Endothelial cell (in vitro differentiated cells): ENCODE measurements around the gene IGF2. TPM values are rescaled to one million over a fixed set of nuclear protein-coding genes. Genes with fewer than 3 reads are reported as not detected.

ENCODE experiments used
- DNase-seq: peaks from one replicate; pipeline ENCODE4 v3.0.0; 2021; ENCODE audit warnings: low spot score
- H3K27ac Mint-ChIP-seq: one replicate; pipeline ENCODE4 v1.8.0; 2021; ENCODE audit warnings: mixed read lengths, inconsistent platforms; ENCODE audit not compliant: unreplicated experiment
- H3K27me3 Mint-ChIP-seq: one replicate; pipeline ENCODE4 v1.8.0; 2021; ENCODE audit warnings: mild to moderate bottlenecking, moderate library complexity, mixed read lengths, inconsistent platforms; ENCODE audit not compliant: unreplicated experiment
- H3K36me3 Mint-ChIP-seq: one replicate; pipeline ENCODE4 v1.8.0; 2021; ENCODE audit warnings: mild to moderate bottlenecking, low read depth, mixed read lengths, inconsistent platforms; ENCODE audit not compliant: unreplicated experiment
- H3K4me1 Mint-ChIP-seq: one replicate; pipeline ENCODE4 v1.8.0; 2021; ENCODE audit warnings: mild to moderate bottlenecking, mixed read lengths, inconsistent platforms; ENCODE audit not compliant: unreplicated experiment
- H3K4me3 Mint-ChIP-seq: one replicate; pipeline ENCODE4 v1.8.0; 2021; ENCODE audit warnings: mild to moderate bottlenecking, mixed read lengths, inconsistent platforms; ENCODE audit not compliant: unreplicated experiment
- H3K9me3 Mint-ChIP-seq: one replicate; pipeline ENCODE4 v1.8.0; 2021; ENCODE audit warnings: mixed read lengths, inconsistent platforms; ENCODE audit not compliant: unreplicated experiment
- total RNA-seq: library from RNA; stranded (reverse); fragmentation: NEBNext Ultra II Directional; extraction: Animal tissue kit (Norgen Biotek cat#: 25700); gene quantifications from one replicate; pipeline ENCODE4 v1.2.1, GENCODE V29; 2021; ENCODE audit not compliant: unreplicated experiment
- TF ChIP-seq, protein P1 (sequence below): fragments of 200-600 bp; sonication (generic); IDR thresholded peaks from one replicate; pipeline ENCODE4 v1.5.0; 2021; ENCODE audit warnings: antibody characterized with exemption; ENCODE audit not compliant: unreplicated experiment

IGF2 gene
- total RNA-seq, 1 donor from 2014 or later, result 2.1 TPM

DNA sequence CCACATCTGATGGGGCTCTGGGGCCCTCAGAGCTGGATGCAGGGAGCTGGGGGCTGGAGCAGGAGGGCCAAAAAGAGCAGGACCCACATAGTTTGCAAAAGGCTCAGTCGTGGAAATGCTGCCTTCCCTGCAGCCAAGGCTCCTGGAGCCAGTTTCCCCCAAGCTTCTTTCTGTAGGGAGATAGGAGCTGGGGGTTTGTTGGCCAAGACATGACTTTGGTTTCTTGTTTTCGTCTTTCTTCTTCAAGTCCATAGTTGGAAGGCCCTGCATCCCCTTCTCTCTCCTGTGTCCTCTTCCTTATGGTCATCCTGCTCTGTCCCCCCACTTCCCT lies 36.3 kb downstream of the IGF2 start:
- no peaks in the 10 kb centered on the region for H3K9me3 Mint-ChIP-seq
- H3K27me3 Mint-ChIP-seq, result peaks cover 14% of the 10 kb centered on the region
- H3K4me3 Mint-ChIP-seq, result no peak overlapping the region
- TF ChIP-seq, protein P1, sequence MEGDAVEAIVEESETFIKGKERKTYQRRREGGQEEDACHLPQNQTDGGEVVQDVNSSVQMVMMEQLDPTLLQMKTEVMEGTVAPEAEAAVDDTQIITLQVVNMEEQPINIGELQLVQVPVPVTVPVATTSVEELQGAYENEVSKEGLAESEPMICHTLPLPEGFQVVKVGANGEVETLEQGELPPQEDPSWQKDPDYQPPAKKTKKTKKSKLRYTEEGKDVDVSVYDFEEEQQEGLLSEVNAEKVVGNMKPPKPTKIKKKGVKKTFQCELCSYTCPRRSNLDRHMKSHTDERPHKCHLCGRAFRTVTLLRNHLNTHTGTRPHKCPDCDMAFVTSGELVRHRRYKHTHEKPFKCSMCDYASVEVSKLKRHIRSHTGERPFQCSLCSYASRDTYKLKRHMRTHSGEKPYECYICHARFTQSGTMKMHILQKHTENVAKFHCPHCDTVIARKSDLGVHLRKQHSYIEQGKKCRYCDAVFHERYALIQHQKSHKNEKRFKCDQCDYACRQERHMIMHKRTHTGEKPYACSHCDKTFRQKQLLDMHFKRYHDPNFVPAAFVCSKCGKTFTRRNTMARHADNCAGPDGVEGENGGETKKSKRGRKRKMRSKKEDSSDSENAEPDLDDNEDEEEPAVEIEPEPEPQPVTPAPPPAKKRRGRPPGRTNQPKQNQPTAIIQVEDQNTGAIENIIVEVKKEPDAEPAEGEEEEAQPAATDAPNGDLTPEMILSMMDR, result no peak
- H3K36me3 Mint-ChIP-seq, result peaks cover 5% of the 10 kb centered on the region
- no peak overlapping the region for H3K27ac Mint-ChIP-seq
- H3K4me1 Mint-ChIP-seq, result peaks cover 12% of the 10 kb centered on the region
- DNase-seq, result no peak

DNA sequence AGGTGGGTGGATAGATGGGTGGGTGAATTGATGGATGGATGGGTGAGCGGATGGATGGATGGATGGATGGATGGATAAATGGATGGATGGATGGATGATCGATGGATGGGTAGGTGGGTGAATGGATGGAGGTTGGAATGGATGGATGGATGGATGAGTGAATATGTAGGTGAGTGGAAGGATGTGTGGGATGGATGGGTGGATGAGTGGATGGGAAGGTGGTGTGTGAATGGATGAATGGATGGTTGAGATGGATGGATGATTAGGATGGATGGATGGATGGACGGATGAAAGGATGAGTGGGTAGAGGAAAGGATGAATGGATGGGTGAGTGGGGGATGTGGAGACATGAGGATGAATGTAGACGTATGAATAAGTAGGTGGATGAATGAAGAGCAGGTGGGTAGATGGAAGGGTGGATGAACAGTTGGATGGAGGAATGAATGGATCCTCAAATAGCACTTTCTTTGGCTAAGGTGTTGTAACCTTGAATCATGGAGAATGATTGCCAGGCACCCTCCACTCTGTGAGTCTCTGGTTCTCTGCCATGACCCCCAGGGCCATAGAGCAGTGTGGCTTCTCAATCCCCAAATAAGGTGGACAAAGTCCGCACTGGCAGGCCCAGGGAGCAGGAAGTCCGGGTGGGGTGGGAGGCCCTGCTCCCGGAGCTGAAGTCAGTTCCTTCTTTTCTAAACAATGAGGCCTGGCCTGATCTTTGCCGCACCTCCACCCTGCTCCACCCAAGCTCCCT lies 36.9 kb downstream of the IGF2 start:
- DNase-seq, result no peak
- H3K36me3 Mint-ChIP-seq, result peaks cover 5% of the 10 kb centered on the region
- TF ChIP-seq, protein P1, result no peak
- H3K9me3 Mint-ChIP-seq, result no peaks in the 10 kb centered on the region
- peaks cover 12% of the 10 kb centered on the region for H3K4me1 Mint-ChIP-seq
- H3K27ac Mint-ChIP-seq, result no peak overlapping the region
- peak overlapping the region; percentile 49 for H3K4me3 Mint-ChIP-seq
- peaks cover 14% of the 10 kb centered on the region for H3K27me3 Mint-ChIP-seq

DNA sequence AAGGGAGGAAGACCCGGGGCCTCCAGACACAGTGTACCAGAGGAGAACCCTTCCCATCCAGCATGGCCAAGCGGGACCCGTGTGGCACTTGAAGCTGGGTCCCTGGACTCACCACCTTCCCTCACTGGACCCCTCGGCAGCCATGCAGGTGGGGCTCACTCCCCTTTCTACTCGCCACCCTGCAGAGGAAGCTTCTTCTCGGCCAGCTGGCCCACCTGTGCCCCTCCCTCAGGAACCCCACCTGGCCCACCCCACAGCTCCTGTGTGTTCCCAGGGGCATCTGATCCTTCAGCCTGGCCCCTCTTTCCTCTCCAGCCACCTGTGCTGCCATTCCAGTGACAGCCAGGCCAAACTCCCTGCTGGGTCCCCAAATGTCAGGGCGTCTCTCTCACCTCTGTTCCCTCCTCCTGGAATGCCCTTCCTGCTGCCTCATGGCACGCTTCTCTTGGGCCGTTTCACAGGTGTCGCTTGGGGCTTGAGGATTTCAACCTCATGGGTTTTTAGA lies 38.0 kb downstream of the IGF2 start:
- no peak for DNase-seq

DNA sequence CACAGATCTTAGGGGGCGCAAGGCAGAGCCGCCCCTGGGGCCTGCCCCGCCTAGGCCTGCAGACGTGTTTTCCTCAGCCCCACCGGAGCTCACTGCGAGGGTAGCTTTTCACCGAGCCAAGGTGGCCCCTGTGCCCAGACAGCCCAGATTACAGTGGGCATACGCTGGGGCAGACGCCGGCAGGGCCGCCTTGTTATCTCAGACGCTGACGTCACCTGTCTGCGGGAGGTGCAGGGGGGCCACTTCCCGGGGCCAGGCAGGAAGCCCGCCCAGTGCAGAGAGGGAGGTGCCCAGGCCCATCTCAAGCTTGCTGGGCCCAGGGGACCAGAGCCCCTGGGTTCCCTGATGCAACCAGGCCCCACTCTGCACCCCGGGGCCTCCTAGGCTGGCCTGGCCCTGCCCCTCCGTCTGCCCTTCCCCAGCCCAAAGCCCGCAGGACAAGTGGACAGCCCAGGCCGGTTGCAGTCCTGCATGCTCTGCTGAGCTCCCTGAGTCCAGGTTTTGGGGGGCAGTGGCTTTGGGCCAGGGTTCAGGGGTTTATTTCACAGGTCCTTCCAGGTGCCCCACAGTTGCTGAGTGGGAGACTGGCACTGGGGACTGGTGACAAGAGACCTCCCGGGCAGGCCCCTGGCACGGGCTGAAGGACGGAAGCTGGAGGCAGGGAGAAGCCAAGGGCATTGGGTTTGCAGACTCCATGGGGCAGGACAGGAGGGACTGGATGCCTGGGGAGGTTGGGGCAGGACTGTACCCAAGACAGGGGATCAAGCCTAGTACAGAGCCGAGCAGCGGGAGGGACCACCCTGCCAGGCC lies 38.6 kb downstream of the IGF2 start:
- DNase-seq, result no peak
- H3K27me3 Mint-ChIP-seq, result peaks cover 19% of the 10 kb centered on the region
- H3K4me3 Mint-ChIP-seq, result no peak overlapping the region
- H3K27ac Mint-ChIP-seq, result peak overlapping the region; percentile 70
- no peaks in the 10 kb centered on the region for H3K9me3 Mint-ChIP-seq
- H3K4me1 Mint-ChIP-seq, result peaks cover 12% of the 10 kb centered on the region
- TF ChIP-seq, protein P1, result no peak
- peaks cover 5% of the 10 kb centered on the region for H3K36me3 Mint-ChIP-seq

More for the DNA sequence above, 38.0 kb downstream of the IGF2 start:
- Mint-ChIP-seq H3K4me3 (no peak overlapping the region), H3K27ac (no peak overlapping the region), H3K36me3 (peaks cover 5% of the 10 kb centered on the region), H3K4me1 (peaks cover 12% of the 10 kb centered on the region), H3K9me3 (no peaks in the 10 kb centered on the region), H3K27me3 (peaks cover 16% of the 10 kb centered on the region)
- TF ChIP-seq, protein P1, result no peak
